Liver (tissue), 3 donors: ENCODE measurements around the gene ARMC5.
"Not testable (repeated sequence)": the region's sequence is repeated elsewhere in the genome, so short reads cannot be mapped to it uniquely, and the experiment has no call there.

Experiments used
- ATF3 ChIP-seq: IDR thresholded peaks from 2 replicates; pipeline ENCODE4 v1.6.1; 2016; ENCODE audit warnings: antibody characterized with exemption
- CTCF ChIP-seq: fragments of 150-350 bp; IDR thresholded peaks from 2 replicates; pipeline ENCODE4 v1.5.1; 2017; ENCODE audit warnings: improper control_type of control experiment, low read depth, low read length; ENCODE audit not compliant: missing input control
- EGR1 ChIP-seq, 2 donors: IDR thresholded peaks; 2 replicates each; pipeline ENCODE4 v1.6.1; 2016 to 2018; ENCODE audit warnings: antibody characterized with exemption in 2 of 2, low read depth in 2 of 2
- GABPA ChIP-seq, 2 donors: IDR thresholded peaks in 1 of 2; conservative IDR thresholded peaks in 1 of 2; 2 replicates each; pipeline ENCODE4 v1.6.1; 2016; ENCODE audit warnings: antibody characterized with exemption in 2 of 2, mild to moderate bottlenecking in 1 of 2, moderate library complexity in 1 of 2
- HNF4A ChIP-seq, 2 donors: conservative IDR thresholded peaks; 2 replicates each; pipeline ENCODE4 v1.6.1; 2016; ENCODE audit warnings: antibody characterized with exemption in 2 of 2, mild to moderate bottlenecking in 2 of 2
- JUND ChIP-seq, 2 donors: IDR thresholded peaks; 2 replicates each; pipeline ENCODE4 v1.6.1; 2016; ENCODE audit warnings: antibody characterized with exemption in 2 of 2
- MAX ChIP-seq: IDR thresholded peaks from 2 replicates; pipeline ENCODE4 v1.6.1; 2016; ENCODE audit warnings: antibody characterized with exemption
- NR2F2 ChIP-seq: IDR thresholded peaks from 2 replicates; pipeline ENCODE4 v1.6.1; 2016; ENCODE audit warnings: antibody characterized with exemption
- RAD21 ChIP-seq, 2 donors: IDR thresholded peaks; 2 replicates each; pipeline ENCODE4 v1.6.1; 2016; ENCODE audit warnings: antibody characterized with exemption in 2 of 2, mild to moderate bottlenecking in 2 of 2
- TAF1 ChIP-seq: conservative IDR thresholded peaks from 2 replicates; pipeline ENCODE4 v1.6.1; 2016; ENCODE audit warnings: antibody characterized with exemption, mild to moderate bottlenecking
- YY1 ChIP-seq: IDR thresholded peaks from 2 replicates; pipeline ENCODE4 v1.6.1; 2016; ENCODE audit warnings: antibody characterized with exemption, mild to moderate bottlenecking
- ZBTB33 ChIP-seq: IDR thresholded peaks from 2 replicates; pipeline ENCODE4 v1.6.1; 2016; ENCODE audit warnings: antibody characterized with exemption
- donor health status: healthy.
- donor health status: healthy.

- TF ChIP-seq CTCF; GABPA (IDR thresholded peaks at IDR 0.05 in 1 of 2, conservative IDR thresholded peaks at IDR 0.05 in 1 of 2); NR2F2; ATF3; JUND (IDR thresholded peaks at IDR 0.05); ZBTB33; HNF4A (conservative IDR thresholded peaks at IDR 0.05); TAF1; YY1; RAD21 (IDR thresholded peaks at IDR 0.05); MAX; EGR1 (IDR thresholded peaks at IDR 0.05; ENCODE audit: low read depth in 2 of 2): not testable (repeated sequence)
Measured at GRCh38 chr16:31503555-31503954, 44.3 kb downstream of the ARMC5 start.
